CD14-positive monocyte (primary cell): ENCODE data around the gene RAVER1. TPM values are rescaled to one million over a fixed set of nuclear protein-coding genes. Genes with fewer than 3 reads are reported as not detected.

ENCODE experiments used
- DNase-seq, 3 donors: peaks; one replicate each; pipeline ENCODE4 v3.0.0-alpha.2; 2011 to 2022
- H2AFZ ChIP-seq: 2 replicates; pipeline ENCODE4 v1.6.0; 2012; ENCODE audit warnings: mild to moderate bottlenecking, low read depth, low read length, inconsistent platforms; ENCODE audit not compliant: insufficient read depth, poor library complexity, severe bottlenecking
- H3K27ac ChIP-seq, 2 donors: 1 replicate in 1 of 2; 2 replicates in 1 of 2; pipeline ENCODE4 v1.5.1; 2012 to 2013; ENCODE audit warnings: low read length in 2 of 2, control low read depth in 1 of 2, inconsistent platforms in 1 of 2, low read depth in 1 of 2, mild to moderate bottlenecking in 1 of 2
- H3K27me3 ChIP-seq, 2 donors: one replicate each; pipeline versions ENCODE4 v1.6.0 to v1.6.1; 2011 to 2013; ENCODE audit warnings: low read length in 2 of 2; ENCODE audit not compliant: control insufficient read depth in 2 of 2, insufficient read depth in 2 of 2
- H3K36me3 ChIP-seq, 2 donors: replicated peaks in 1 of 2; 1 replicate in 1 of 2; 2 replicates in 1 of 2; pipeline versions ENCODE4 v1.5.1 to v1.6.1; 2012 to 2013; ENCODE audit warnings: low read length in 2 of 2, control low read depth in 1 of 2, inconsistent platforms in 1 of 2, mild to moderate bottlenecking in 1 of 2; ENCODE audit not compliant: insufficient read depth in 2 of 2, control insufficient read depth in 1 of 2
- H3K4me1 ChIP-seq, 2 donors: 1 replicate in 1 of 2; 2 replicates in 1 of 2; pipeline versions ENCODE4 v1.5.1 to v1.6.1; 2012 to 2013; ENCODE audit warnings: low read length in 2 of 2, control low read depth in 1 of 2, inconsistent platforms in 1 of 2, mild to moderate bottlenecking in 1 of 2, moderate library complexity in 1 of 2; ENCODE audit not compliant: insufficient read depth in 2 of 2, control insufficient read depth in 1 of 2
- H3K4me2 ChIP-seq: replicated peaks from 2 replicates; pipeline ENCODE3; 2012; ENCODE audit warnings: low read length, moderate library complexity, mild to moderate bottlenecking; ENCODE audit not compliant: poor library complexity, severe bottlenecking; ENCODE audit errors: extremely low read depth
- H3K4me3 ChIP-seq, 3 experiments: fragments of 200-600 bp in 1 of 3; sonication (generic) in 1 of 3; replicated peaks in 1 of 3; 1 replicate in 2 of 3; 2 replicates in 1 of 3; pipeline ENCODE4 v1.5.1; 2011 to 2013; ENCODE audit warnings: low read length in 3 of 3, mild to moderate bottlenecking in 3 of 3, control low read depth in 2 of 3, low read depth in 2 of 3, inconsistent platforms in 1 of 3, moderate library complexity in 1 of 3
- H3K79me2 ChIP-seq: 2 replicates; pipeline ENCODE4 v1.6.0; 2012; ENCODE audit warnings: mild to moderate bottlenecking, control low read depth, inconsistent platforms, low read length, moderate library complexity; ENCODE audit not compliant: insufficient read depth
- H3K9ac ChIP-seq: 2 replicates; pipeline ENCODE4 v1.6.0; 2017; ENCODE audit warnings: low read length, mild to moderate bottlenecking; ENCODE audit not compliant: insufficient read depth, poor library complexity, severe bottlenecking
- H3K9me3 ChIP-seq, 2 donors: replicated peaks in 1 of 2; 1 replicate in 1 of 2; 2 replicates in 1 of 2; pipeline versions ENCODE4 v1.5.1 to v1.6.1; 2012 to 2013; ENCODE audit warnings: low read length in 2 of 2, control low read depth in 1 of 2; ENCODE audit not compliant: control insufficient read depth in 1 of 2, insufficient read depth in 1 of 2
- H4K20me1 ChIP-seq: 2 replicates; pipeline ENCODE4 v1.6.0; 2012; ENCODE audit warnings: mild to moderate bottlenecking, low read length, control low read depth, moderate library complexity; ENCODE audit not compliant: insufficient read depth
- H3K27ac Mint-ChIP-seq, 7 donors: one replicate each; pipeline ENCODE4 v1.8.0; 2020; ENCODE audit warnings: mild to moderate bottlenecking in 7 of 7, mixed read lengths in 7 of 7, moderate library complexity in 6 of 7, inconsistent platforms in 2 of 7
- H3K27me3 Mint-ChIP-seq, 3 donors: one replicate each; pipeline ENCODE4 v1.8.0; 2021 to 2022; ENCODE audit warnings: low read depth in 3 of 3, mild to moderate bottlenecking in 3 of 3, mixed read lengths in 3 of 3, moderate library complexity in 3 of 3, inconsistent platforms in 1 of 3
- H3K36me3 Mint-ChIP-seq, 2 donors: one replicate each; pipeline ENCODE4 v1.8.0; 2020; ENCODE audit warnings: mixed read lengths in 2 of 2, inconsistent platforms in 1 of 2, mild to moderate bottlenecking in 1 of 2
- H3K4me1 Mint-ChIP-seq: one replicate; pipeline ENCODE4 v1.8.0; 2020; ENCODE audit warnings: mild to moderate bottlenecking, mixed read lengths
- H3K4me3 Mint-ChIP-seq, 2 donors: one replicate each; pipeline ENCODE4 v1.8.0; 2020; ENCODE audit warnings: mild to moderate bottlenecking in 2 of 2, mixed read lengths in 2 of 2, moderate library complexity in 1 of 2
- H3K9me3 Mint-ChIP-seq, 7 donors: one replicate each; pipeline ENCODE4 v1.8.0; 2020 to 2022; ENCODE audit warnings: mixed read lengths in 7 of 7, mild to moderate bottlenecking in 6 of 7, moderate library complexity in 6 of 7, inconsistent platforms in 2 of 7
- WGBS: methylation state at CpG from one replicate; pipeline ENCODE4 v1.1.5; 2013; ENCODE audit warnings: missing lambda C conversion rate; ENCODE audit not compliant: insufficient coverage; 5-methylcytosine and 5-hydroxymethylcytosine counted together
- intact Hi-C, 2 donors: fragments of 100-400 bp; cut with micrococcal nuclease; formaldehyde crosslinking; loops; one replicate each; pipeline versions ENCODE4 v1.15.0 to v1.15.1; 2023
- polyA plus RNA-seq, 3 donors: library from polyadenylated mRNA; depleted of rRNA in 1 of 3; unstranded in 2 of 3; stranded (reverse) in 1 of 3; fragments of 300-500 nt in 2 of 3; fragments of >200 nt in 1 of 3; fragmentation: Illumina TruSeq in 2 of 3; gene quantifications; 1 replicate in 2 of 3; 2 replicates in 1 of 3; pipeline ENCODE4 v1.2.3, GENCODE V29; 2012 to 2021
- TF ChIP-seq, protein P1 (sequence below): fragments of 200-600 bp; IDR thresholded peaks from one replicate; pipeline ENCODE4 v1.8.0; 2022; ENCODE audit warnings: antibody characterized with exemption, mild to moderate bottlenecking

Gene RAVER1
- polyA plus RNA-seq, 3 donors: 6.0 to 20.7 (median 9.0) TPM

- Mint-ChIP-seq H3K27ac (peak overlapping the region in 4 of 7 donors; percentile 15 to 70 (median 36)), H3K4me1 (peaks cover 58% of the 10 kb centered on the region), H3K27me3 (peaks cover 69 to 78% (median 69%) of the 10 kb centered on the region in 3 donors), H3K36me3 (peaks cover 12 to 14% of the 10 kb centered on the region in 2 donors), H3K9me3 (peaks cover 0 to 43% (median 21%) of the 10 kb centered on the region in 7 donors), H3K4me3 (peak overlapping the region; percentile 78 to 94)
- Histone ChIP-seq H3K79me2 (no peaks in the 10 kb centered on the region), H3K9ac (no peak overlapping the region), H4K20me1 (peaks cover 4% of the 10 kb centered on the region), H3K4me3 (peak overlapping the region; percentile 20 to 74 (median 37)), H3K36me3 (no peaks in the 10 kb centered on the region), H3K9me3 (peaks cover 6 to 22% of the 10 kb centered on the region in 2 donors), H3K4me2 (peak overlapping the region; percentile 80), H3K4me1 (peaks cover 66 to 72% of the 10 kb centered on the region in 2 donors), H2AFZ (peak overlapping the region; percentile 82), H3K27me3 (peaks cover 28 to 59% of the 10 kb centered on the region in 2 donors), H3K27ac (no peak overlapping the region)
- intact Hi-C loops: no loop called here
- TF ChIP-seq, protein P1, sequence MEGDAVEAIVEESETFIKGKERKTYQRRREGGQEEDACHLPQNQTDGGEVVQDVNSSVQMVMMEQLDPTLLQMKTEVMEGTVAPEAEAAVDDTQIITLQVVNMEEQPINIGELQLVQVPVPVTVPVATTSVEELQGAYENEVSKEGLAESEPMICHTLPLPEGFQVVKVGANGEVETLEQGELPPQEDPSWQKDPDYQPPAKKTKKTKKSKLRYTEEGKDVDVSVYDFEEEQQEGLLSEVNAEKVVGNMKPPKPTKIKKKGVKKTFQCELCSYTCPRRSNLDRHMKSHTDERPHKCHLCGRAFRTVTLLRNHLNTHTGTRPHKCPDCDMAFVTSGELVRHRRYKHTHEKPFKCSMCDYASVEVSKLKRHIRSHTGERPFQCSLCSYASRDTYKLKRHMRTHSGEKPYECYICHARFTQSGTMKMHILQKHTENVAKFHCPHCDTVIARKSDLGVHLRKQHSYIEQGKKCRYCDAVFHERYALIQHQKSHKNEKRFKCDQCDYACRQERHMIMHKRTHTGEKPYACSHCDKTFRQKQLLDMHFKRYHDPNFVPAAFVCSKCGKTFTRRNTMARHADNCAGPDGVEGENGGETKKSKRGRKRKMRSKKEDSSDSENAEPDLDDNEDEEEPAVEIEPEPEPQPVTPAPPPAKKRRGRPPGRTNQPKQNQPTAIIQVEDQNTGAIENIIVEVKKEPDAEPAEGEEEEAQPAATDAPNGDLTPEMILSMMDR: peak; percentile 14
- under 1% methylated on average over 40 of the region's 48 CpGs for WGBS
- peak; percentile 67 to 77 (median 75) for DNase-seq
Observed at GRCh38 chr19:10295305-10295846, 38.0 kb downstream of the RAVER1 start.

DNA sequence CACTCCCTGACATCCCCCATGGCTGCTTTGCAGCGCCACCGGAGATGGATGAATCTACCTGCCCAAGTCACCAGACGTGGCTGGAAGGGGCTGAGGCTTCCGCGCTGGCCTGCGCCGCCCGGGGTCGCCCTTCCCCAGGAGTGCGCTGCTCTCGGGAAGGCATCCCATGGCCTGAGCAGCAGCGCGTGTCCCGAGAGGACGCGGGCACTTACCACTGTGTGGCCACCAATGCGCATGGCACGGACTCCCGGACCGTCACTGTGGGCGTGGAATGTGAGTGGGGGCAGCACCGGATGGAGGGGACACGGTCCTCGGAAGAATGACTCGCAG lies 39.0 kb downstream of the RAVER1 start:
- Histone ChIP-seq H2AFZ (no peak overlapping the region), H3K36me3 (no peaks in the 10 kb centered on the region), H3K4me2 (no peak overlapping the region), H3K9ac (no peak overlapping the region), H4K20me1 (peaks cover 11% of the 10 kb centered on the region), H3K79me2 (no peaks in the 10 kb centered on the region), H3K27me3 (peaks cover 36 to 70% of the 10 kb centered on the region in 2 donors), H3K4me3 (no peak overlapping the region), H3K9me3 (peaks cover 6 to 22% of the 10 kb centered on the region in 2 donors), H3K27ac (no peak overlapping the region), H3K4me1 (peaks cover 66 to 72% of the 10 kb centered on the region in 2 donors)
- H3K4me3 Mint-ChIP-seq: peak overlapping the region in 1 of 2 donors; percentile 94
- H3K9me3 Mint-ChIP-seq: peaks cover 0 to 46% (median 24%) of the 10 kb centered on the region in 7 donors
- peak overlapping the region in 2 of 7 donors; percentile 42 to 83 for H3K27ac Mint-ChIP-seq
- H3K4me1 Mint-ChIP-seq: peaks cover 57% of the 10 kb centered on the region
- no peak for DNase-seq
- 41% methylated on average over 11 of the region's 25 CpGs for WGBS
- intact Hi-C loops: no loop called here
- TF ChIP-seq, protein P1: no peak
- peaks cover 75 to 89% (median 79%) of the 10 kb centered on the region in 3 donors for H3K27me3 Mint-ChIP-seq
- peaks cover 12 to 16% of the 10 kb centered on the region in 2 donors for H3K36me3 Mint-ChIP-seq
